GM19238 (cell line): ENCODE results near the gene OR5AU1.

Source experiments
- DNase-seq: peaks from one replicate; pipeline ENCODE4 v3.0.0; 2011; ENCODE audit warnings: low spot score; ENCODE audit not compliant: insufficient read length

The OR5AU1 gene

GRCh38 chr14:21155963-21156362 lies at the start of gene OR5AU1:
OR5AU1 (minus strand) TSS chr14:21156063; CDS start chr14:21155872, 191 bp downstream.
- DNase-seq = no peak

- no peak for DNase-seq
Measured at GRCh38 chr14:21205026-21205677, 49.3 kb upstream of the OR5AU1 start.

GRCh38 chr14:21204167-21205025 lies 48.5 kb upstream of the OR5AU1 start:
- DNase-seq = no peak

DNA sequence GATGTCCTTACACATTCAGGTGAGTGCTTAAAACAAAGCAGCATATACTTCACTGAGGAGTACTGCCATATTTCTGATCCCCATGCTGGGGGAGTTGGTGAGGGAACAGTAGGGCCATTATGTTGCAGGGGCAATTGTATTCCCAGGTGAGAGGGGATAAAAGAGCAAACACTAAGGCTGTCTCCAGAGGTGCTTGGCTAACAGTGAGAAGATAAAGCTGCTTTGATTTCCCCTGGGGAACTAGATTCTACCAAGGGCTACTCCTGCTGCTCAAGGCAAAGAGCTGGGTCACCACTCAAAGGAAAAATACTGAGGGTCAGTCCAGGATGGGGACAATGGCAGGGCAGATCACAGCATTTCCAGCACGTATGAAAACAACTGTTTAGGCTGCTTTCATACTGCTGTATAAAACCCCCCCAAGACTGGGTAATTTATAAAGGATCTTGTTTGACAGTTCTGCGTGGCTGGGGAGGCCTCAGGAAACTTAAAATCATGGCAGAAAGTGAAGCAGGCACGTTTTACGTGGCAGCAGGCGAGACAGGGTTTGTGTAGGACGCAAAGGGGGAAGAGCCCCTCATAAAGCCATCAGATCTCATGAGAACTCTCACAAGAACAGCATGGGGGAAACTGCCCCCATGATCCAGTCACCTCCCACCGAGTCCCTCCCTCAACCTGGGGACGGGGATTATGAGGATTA lies 47.8 kb upstream of the OR5AU1 start:
- no peak for DNase-seq

GRCh38 chr14:21202463-21203358 lies 46.8 kb upstream of the OR5AU1 start:
- no peak for DNase-seq

DNA sequence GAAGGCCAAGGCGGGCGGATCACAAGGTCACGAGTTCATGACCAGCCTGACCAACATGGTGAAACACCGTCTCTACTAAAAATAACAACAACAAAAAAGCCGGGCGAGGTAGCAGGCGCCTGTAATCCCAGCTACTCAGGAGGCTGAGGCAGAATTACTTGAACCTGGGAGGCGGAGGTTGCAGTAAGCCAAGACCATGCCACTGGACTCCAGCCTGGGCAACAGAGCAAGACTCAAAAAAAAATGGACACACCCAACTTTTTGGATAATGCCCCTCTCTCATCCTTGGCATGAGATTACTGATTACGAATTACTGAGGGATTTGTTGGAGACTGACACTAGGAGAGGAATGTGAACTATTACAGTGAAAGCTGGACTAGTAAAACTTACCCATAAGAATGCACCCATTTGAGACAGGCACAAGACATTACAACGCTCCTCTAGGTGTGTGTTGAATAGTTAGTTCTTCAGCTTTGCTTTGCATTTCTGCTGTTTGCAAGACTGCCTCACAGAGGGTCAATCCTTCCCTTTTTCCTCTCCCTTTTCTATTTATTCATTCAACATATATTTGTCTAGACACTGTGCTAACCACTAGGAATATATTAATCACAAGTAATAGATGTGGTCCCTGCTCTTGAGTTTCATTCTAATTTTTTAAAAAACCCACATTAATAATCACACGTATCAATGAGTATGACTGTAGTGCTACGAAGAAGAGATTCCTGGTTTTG lies 46.0 kb upstream of the OR5AU1 start:
- DNase-seq = no peak

DNA sequence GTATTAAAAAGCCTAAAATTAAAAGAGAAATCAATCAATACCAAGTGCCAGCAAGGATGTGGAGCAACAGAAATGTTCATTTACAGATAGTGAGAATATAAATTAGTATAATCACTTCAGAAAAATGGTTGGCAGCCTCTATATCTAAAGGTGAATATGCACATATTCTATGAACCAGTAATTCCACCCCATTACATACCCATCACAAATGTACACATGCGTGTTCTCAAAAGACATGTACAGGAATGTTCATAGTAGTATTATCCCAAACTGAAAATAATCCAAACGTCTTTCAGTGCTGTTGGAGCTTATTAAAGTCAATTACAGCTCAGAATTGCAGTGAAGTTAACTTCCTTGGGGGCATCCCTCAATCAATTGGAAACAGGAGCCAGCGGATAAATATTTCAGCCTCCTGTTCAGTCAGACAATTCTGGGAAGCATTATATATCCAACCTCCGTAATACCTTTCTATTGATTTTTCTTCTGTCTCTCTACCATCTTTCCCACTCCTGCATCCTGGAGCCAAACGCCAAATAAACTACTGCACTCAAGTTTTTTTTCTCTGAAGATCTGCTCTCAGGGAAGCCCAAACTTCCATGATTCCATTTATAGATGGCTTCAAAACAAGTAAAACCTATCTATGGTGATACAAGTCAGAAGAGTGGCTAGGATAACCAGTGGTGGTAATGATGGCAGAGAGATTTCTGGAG lies 45.0 kb upstream of the OR5AU1 start:
- DNase-seq = no peak

- no peak for DNase-seq
Measured at GRCh38 chr14:21199611-21200560, 44.0 kb upstream of the OR5AU1 start.

- DNase-seq = no peak
Measured at GRCh38 chr14:21197418-21198205, 41.7 kb upstream of the OR5AU1 start.

- DNase-seq = no peak
Measured at GRCh38 chr14:21194597-21194996, 38.7 kb upstream of the OR5AU1 start.

DNA sequence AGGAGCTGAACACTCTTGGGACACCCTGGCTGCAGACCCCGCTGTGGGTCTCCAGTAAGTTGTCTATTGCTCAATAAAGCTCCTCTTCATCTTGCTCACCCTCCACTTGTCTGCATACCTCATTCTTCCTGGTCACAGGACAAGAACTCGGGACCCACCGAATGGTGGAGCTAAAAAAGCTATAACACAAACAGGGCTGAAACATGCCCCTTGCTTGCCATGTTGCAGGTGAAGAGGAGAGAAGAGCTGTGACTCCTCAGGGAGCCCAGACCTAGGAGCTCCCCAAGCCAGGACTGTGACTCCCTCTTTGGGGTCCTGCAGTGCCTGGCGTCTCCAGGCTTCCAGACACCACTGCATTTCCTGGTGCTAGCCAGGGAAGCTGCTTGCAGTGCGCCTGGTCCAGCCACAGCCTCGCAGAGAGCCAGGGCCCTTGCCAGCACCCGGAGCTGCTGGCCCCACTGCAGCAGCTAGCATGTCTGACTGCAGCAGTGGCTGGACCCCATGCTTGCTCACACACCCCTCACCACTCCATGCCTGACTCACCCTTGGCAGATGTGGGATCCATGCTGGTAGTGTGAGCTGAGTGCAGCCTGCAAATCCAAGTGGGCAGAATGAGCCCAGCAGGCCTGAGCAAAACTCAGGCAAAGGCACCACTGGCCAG lies 37.1 kb upstream of the OR5AU1 start:
- DNase-seq = no peak

GRCh38 chr14:21192447-21192822 lies 36.6 kb upstream of the OR5AU1 start:
- DNase-seq = no peak

DNA sequence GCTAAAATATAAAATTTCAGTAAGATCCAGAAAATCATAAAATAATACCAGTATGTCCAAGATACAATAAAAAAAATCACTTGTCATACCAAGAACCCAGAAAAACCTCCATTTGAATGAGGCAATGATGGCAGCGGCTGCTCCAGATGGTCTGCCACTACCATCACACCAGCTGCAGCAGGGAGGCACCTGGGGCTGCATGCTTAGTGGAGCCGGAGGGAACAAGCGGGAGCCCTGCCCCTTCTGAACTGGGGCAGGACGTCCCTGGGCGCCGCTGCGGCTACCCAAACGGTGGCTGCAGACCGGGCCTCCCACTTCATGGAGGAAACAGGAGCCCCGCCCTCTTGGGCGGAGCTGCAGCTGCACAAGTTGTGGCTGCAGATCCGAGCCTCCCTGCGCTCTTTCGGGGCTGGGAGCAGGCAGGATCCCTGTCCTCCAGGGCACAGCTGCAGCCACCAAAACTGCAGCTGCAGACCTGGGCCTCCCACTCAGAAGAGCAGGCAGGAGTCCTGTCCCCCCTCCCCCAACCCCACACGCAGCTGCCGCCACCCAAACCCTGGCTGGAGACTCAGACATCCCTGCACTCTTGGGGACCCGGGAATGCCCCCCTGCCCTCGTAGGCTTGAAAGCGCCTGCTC lies 36.1 kb upstream of the OR5AU1 start:
- peak; percentile 31 for DNase-seq

DNA sequence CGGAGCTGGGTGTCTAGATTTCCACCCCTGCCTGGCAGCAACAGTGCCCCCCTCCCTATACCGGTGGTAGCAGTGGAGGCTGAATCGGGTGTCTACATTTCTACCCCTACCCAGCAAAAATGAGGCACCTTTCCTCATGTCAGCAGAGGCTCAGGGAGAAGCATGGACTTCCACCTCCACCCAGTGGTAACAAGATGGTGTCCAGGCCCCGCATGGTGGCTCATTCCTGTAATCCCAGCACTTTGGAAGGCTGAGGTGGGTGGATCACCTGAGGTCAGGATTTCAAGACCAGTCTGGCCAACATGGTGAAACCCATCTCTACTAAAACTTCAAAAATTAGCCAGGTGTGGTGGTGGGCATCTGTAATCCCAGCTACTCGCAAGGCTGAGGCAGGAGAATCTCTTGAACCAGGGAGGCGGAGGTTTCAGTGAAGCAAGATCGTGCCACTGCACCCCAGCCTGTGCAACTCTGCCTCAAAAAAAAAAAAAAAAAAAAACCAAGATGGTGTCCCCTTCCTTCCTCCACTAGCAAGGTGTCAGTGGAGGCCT lies 35.5 kb upstream of the OR5AU1 start:
- no peak for DNase-seq

- no peak for DNase-seq
Measured at GRCh38 chr14:21185491-21185890, 29.6 kb upstream of the OR5AU1 start.

DNA sequence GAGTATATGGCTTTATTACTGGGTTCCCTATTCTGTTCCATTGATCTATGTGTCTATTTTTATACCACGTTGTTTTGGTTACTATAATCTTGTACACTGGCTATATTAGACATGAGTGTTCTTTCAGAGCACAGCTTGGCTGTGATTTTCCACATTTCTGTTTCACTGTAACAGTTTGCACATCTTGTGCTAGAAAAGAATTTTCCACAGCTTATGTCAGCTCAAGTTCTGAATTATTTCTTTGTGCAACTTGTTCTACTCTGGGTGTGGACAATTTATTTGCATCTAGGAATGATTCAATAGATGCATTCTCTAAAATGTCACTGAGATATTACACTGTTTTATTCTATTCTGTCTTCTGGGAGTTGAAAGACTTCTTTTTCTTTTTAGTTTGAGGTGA lies 28.4 kb upstream of the OR5AU1 start:
- no peak for DNase-seq

DNA sequence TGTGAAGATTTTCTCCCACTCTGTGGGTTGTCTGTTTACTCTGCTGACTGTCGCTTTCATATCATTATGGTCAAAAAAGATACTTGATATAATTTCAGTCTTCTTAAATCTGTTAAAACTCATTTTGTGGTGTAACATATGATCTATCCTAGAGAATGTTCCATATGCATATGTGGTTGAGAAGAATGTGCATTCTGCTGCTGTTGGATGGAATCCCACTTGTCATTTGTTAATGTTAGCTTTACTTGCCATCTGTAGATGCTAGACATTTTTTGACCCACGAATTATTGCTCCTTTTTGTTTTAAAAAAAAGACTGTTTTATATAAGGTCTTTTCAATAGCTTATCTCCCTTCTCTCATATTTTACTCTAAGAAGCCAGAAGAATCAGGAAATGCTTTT lies 26.3 kb upstream of the OR5AU1 start:
- DNase-seq = no peak
